A673 (cell line): ENCODE results near the gene RHPN2. TPM values are rescaled to one million over a fixed set of nuclear protein-coding genes. Genes with fewer than 3 reads are reported as not detected.

ENCODE experiments used
- BruUV-seq: library from RNA; stranded (reverse); fragments of 400-500 nt; replicated peaks from 2 replicates; lab custom pipeline; 2021; lab: Mats Ljungman, UMichigan
- CTCF ChIA-PET: fragments of 300-600 bp; sonication (Branson Sonifier 250); formaldehyde crosslinking; loops from one replicate; lab custom pipeline; 2022; ENCODE audit warnings: antibody characterized with exemption; lab: Charles Lee
- POLR2A ChIA-PET: fragments of 300-600 bp; sonication (Branson Sonifier 250); formaldehyde crosslinking; loops from one replicate; lab custom pipeline; 2022; ENCODE audit warnings: antibody characterized with exemption; ENCODE audit not compliant: low non-redundant PET; lab: Charles Lee
- DNase-seq: peaks from one replicate; pipeline ENCODE4 v3.0.0-alpha.2; 2015; ENCODE audit warnings: low spot score
- H3K27ac ChIP-seq: fragments of 200-600 bp; sonication (generic); 2 replicates; pipeline ENCODE4 v1.5.1; 2016; ENCODE audit warnings: mixed run types, low read depth, mild to moderate bottlenecking, mixed read lengths, antibody characterized with exemption, low read length; ENCODE audit not compliant: poor library complexity, severe bottlenecking
- H3K27me3 ChIP-seq: fragments of 200-600 bp; sonication (generic); replicated peaks from 2 replicates; pipeline ENCODE4 v1.6.1; 2017; ENCODE audit warnings: mixed run types, low read depth, mild to moderate bottlenecking, mixed read lengths, antibody characterized with exemption, low read length; ENCODE audit not compliant: insufficient read depth, poor library complexity
- H3K36me3 ChIP-seq: fragments of 200-600 bp; sonication (generic); 2 replicates; pipeline ENCODE4 v1.6.1; 2016; ENCODE audit warnings: mixed run types, mild to moderate bottlenecking, mixed read lengths, antibody characterized with exemption, low read length; ENCODE audit not compliant: insufficient read depth, poor library complexity, severe bottlenecking
- H3K4me1 ChIP-seq: fragments of 200-600 bp; sonication (generic); 2 replicates; pipeline ENCODE4 v1.6.1; 2017; ENCODE audit warnings: mixed run types, mild to moderate bottlenecking, mixed read lengths, antibody characterized with exemption, low read length; ENCODE audit not compliant: insufficient read depth, poor library complexity, severe bottlenecking
- H3K4me3 ChIP-seq: fragments of 200-600 bp; sonication (generic); 2 replicates; pipeline ENCODE4 v1.5.1; 2016; ENCODE audit warnings: low read depth, mixed run types, mild to moderate bottlenecking, mixed read lengths, low read length; ENCODE audit not compliant: poor library complexity, severe bottlenecking
- H3K9me3 ChIP-seq: fragments of 200-600 bp; sonication (generic); 2 replicates; pipeline ENCODE4 v1.6.1; 2016; ENCODE audit warnings: mixed run types, low read depth, mild to moderate bottlenecking, mixed read lengths, antibody characterized with exemption, low read length; ENCODE audit not compliant: poor library complexity, severe bottlenecking
- EZH2 ChIP-seq: fragments of 200-600 bp; sonication (generic); IDR thresholded peaks from 2 replicates; pipeline ENCODE4 v1.6.1; 2017; ENCODE audit warnings: borderline replicate concordance, low read depth, mild to moderate bottlenecking, mixed read lengths, antibody characterized with exemption, low read length; ENCODE audit not compliant: poor library complexity, severe bottlenecking
- intact Hi-C: fragments of 100-400 bp; cut with micrococcal nuclease; formaldehyde crosslinking; loops from one replicate; pipeline ENCODE4 v1.10.0; 2022; ENCODE audit not compliant: unreplicated experiment
- total RNA-seq: library from RNA; stranded (reverse); gene quantifications from 2 replicates; pipeline ENCODE4 v1.2.3, GENCODE V29; 2021
- TF ChIP-seq, protein P1 (sequence below): fragments of 300-800, 200-600 bp; sonication (generic); conservative IDR thresholded peaks from 2 replicates; pipeline ENCODE4 v1.5.1; 2017; ENCODE audit warnings: low read depth, mild to moderate bottlenecking, antibody characterized with exemption, low read length, moderate library complexity, mixed read lengths

Gene RHPN2
- total RNA-seq, 1 experiment from 2014 or later, result 10.5 TPM

DNA sequence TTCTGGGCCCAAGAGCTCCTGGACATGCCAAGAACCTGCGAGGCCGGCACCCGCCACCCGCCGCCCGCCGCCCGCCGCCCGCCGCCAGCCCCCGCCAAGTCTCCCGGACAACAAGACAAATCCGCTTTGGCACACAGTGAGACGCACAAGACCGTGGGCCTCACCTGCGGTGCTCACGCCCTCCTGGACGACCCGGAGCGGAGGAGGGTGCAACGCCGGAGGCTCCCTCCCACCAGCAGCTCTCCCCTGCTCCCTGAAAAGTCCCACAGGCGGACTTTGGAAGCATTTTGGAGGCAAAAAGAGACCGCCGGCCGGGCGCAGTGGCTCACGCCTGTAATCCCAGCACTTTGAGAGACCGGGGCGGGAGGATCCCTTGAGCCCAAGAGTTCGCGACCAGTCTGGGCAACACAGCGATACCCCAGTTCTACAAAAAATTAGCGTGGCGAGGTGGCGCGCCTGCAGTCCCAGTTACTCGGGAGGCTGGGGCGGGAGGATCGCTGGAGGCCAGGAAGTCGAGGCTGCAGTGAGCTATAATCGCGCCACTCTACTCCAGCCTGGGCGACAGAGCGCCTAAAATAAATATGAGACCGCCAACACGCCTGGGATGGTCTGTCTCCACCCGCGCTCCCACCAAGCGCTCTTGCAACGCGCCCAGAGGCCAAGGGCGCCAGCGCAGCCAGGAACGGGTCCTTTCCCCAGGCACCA is 783 bp downstream of the RHPN2 start:
- BruUV-seq, result no TSS peak
- no peaks in the 10 kb centered on the region for H3K27me3 ChIP-seq
- no peaks in the 10 kb centered on the region for H3K36me3 ChIP-seq
- ChIA-PET POLR2A (no interaction called here), CTCF (no interaction called here)
- H3K9me3 ChIP-seq, result no peaks in the 10 kb centered on the region
- no peak for TF ChIP-seq EZH2
- intact Hi-C loops, result no loop called here
- no peak overlapping the region for H3K27ac ChIP-seq
- peak; percentile 46 for DNase-seq
- peak overlapping the region; percentile 62 for H3K4me3 ChIP-seq
- H3K4me1 ChIP-seq, result peaks cover 5% of the 10 kb centered on the region

DNA sequence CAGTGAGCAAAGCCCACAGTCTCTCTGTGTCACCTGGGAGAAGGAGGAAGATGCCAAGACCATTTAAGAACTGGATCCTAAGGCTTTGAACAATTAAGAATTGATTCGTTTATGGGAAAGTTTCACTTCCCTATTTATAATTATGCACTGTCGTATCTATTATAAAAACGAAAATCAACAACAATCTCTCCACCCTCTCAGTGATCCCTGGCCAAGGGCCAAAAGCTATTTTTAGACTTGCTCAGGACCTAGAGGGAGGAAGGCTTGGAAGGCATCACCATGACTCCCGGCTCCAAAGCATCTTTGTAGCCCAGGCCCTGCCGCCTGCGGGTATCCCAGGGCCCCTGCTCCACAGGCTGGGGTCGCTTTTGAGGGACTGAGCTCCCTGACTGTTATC is 1.3 kb downstream of the RHPN2 start:
- POLR2A ChIA-PET, result no interaction called here
- peaks cover 5% of the 10 kb centered on the region for H3K4me1 ChIP-seq
- intact Hi-C loops, result no loop called here
- TF ChIP-seq EZH2, result no peak
- TF ChIP-seq, protein P1, sequence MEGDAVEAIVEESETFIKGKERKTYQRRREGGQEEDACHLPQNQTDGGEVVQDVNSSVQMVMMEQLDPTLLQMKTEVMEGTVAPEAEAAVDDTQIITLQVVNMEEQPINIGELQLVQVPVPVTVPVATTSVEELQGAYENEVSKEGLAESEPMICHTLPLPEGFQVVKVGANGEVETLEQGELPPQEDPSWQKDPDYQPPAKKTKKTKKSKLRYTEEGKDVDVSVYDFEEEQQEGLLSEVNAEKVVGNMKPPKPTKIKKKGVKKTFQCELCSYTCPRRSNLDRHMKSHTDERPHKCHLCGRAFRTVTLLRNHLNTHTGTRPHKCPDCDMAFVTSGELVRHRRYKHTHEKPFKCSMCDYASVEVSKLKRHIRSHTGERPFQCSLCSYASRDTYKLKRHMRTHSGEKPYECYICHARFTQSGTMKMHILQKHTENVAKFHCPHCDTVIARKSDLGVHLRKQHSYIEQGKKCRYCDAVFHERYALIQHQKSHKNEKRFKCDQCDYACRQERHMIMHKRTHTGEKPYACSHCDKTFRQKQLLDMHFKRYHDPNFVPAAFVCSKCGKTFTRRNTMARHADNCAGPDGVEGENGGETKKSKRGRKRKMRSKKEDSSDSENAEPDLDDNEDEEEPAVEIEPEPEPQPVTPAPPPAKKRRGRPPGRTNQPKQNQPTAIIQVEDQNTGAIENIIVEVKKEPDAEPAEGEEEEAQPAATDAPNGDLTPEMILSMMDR, result no peak
- no peaks in the 10 kb centered on the region for H3K9me3 ChIP-seq
- no peaks in the 10 kb centered on the region for H3K27me3 ChIP-seq
- BruUV-seq, result no TSS peak
- CTCF ChIA-PET, result no interaction called here
- peak overlapping the region; percentile 62 for H3K4me3 ChIP-seq
- DNase-seq, result peak; percentile 60
- no peak overlapping the region for H3K27ac ChIP-seq
- H3K36me3 ChIP-seq, result no peaks in the 10 kb centered on the region

- Histone ChIP-seq H3K4me3 (peak overlapping the region; percentile 62), H3K27me3 (no peaks in the 10 kb centered on the region), H3K4me1 (peaks cover 5% of the 10 kb centered on the region), H3K9me3 (no peaks in the 10 kb centered on the region), H3K36me3 (no peaks in the 10 kb centered on the region), H3K27ac (no peak overlapping the region)
- ChIA-PET POLR2A (no interaction called here), CTCF (no interaction called here)
- TF ChIP-seq, protein P1, result no peak
- no peak for TF ChIP-seq EZH2
- no peak for DNase-seq
- intact Hi-C loops, result no loop called here
- TSS peak; percentile 53 for BruUV-seq
Observed at GRCh38 chr19:33062902-33063301, 1.8 kb downstream of the RHPN2 start.

DNA sequence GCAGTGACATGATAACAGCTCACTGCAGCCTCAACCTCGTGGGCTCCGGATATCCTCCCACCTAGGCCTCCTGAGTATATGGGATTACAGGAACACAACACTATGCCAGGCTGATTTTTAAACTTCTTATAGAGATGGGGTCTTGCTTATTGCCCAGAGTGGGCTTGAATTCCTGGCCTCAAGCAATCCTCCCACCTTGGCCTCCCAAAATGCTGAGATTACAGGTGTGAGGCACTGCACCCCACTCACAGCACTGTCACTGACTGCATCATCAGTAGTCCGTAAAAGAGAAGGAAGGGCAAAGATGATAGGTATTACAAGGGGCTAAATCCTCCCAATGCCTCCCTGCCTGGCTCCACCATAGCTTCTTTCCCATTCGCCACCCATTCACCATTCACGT is 4.1 kb downstream of the RHPN2 start:
- ChIA-PET POLR2A (no interaction called here), CTCF (no interaction called here)
- intact Hi-C loops, result no loop called here

More for the DNA sequence above, 4.1 kb downstream of the RHPN2 start:
- TF ChIP-seq, protein P1, result no peak
- TF ChIP-seq EZH2, result no peak
- Histone ChIP-seq H3K4me1 (peaks cover 5% of the 10 kb centered on the region), H3K4me3 (no peak overlapping the region), H3K36me3 (no peaks in the 10 kb centered on the region), H3K9me3 (no peaks in the 10 kb centered on the region), H3K27ac (no peak overlapping the region), H3K27me3 (no peaks in the 10 kb centered on the region)
- no TSS peak for BruUV-seq
- DNase-seq, result no peak
